Measurements from ENCODE around the gene CDK5RAP2. TPM values are rescaled to one million over a fixed set of nuclear protein-coding genes. Genes with fewer than 3 reads are reported as not detected.

CDK5RAP2 gene
- total and polyA plus RNA-seq, 9 of the 15 experiments (the other 6 are each of a cell fraction or from before 2014, with no cell fraction given), result 19.9 to 68.8 (median 42.2) TPM

GRCh38 chr9:120442308-120442995 lies 137.5 kb downstream of the CDK5RAP2 start:
- Histone ChIP-seq H3K4me3 (no peak overlapping the region), H3K9me1 (ENCODE audit: control insufficient read depth, insufficient read depth, low read length) (peaks cover 3% of the 10 kb centered on the region), H3K36me3 (ENCODE audit: control insufficient read depth, insufficient read depth, low read length) (peaks cover 92% of the 10 kb centered on the region; the same call in 2 of the 3 replicates), H3K79me2 (ENCODE audit: control insufficient read depth, insufficient read depth, low read length) (no peaks in the 10 kb centered on the region), H3K4me1 (replicated peaks in 1 of 2; ENCODE audit: control insufficient read depth in 2 of 2, insufficient read depth in 2 of 2, low read length in 2 of 2) (no peaks in the 10 kb centered on the region), H3K27ac (ENCODE audit: extremely low read depth, low read depth, low read length) (no peak overlapping the region), H3K9ac (ENCODE audit: insufficient read depth in 1 of 2, low read depth in 2 of 2, low read length in 2 of 2) (no peak overlapping the region), H3K4me2 (ENCODE audit: insufficient read depth, low read length) (no peak overlapping the region), H2AFZ (ENCODE audit: low read depth, low read length) (no peak overlapping the region), H3K9me3 (replicated peaks; ENCODE audit: control insufficient read depth, insufficient read depth, low read depth, low read length) (no peaks in the 10 kb centered on the region), H3K27me3 (ENCODE audit: control insufficient read depth in 2 of 2, insufficient read depth in 2 of 2, low read length in 2 of 2) (no peaks in the 10 kb centered on the region), H4K20me1 (replicated peaks; ENCODE audit: control insufficient read depth, insufficient read depth, low read length) (no peaks in the 10 kb centered on the region)
- intact Hi-C loops (cut with micrococcal nuclease) (no loop called here), in situ Hi-C loops (cut with MboI) (no loop called here)
- no peak for ATAC-seq
- no peak for TF ChIP-seq ZNF512 (tag; IDR thresholded peaks at IDR 0.05)
- peak; percentile 1 for TF ChIP-seq RBM25 (IDR thresholded peaks at IDR 0.05; ENCODE audit: low read depth, low read length, severe bottlenecking)
- TF ChIP-seq ZNF3 (CRISPR knock-in tag; IDR thresholded peaks at IDR 0.05), result no peak
- TF ChIP-seq E2F1 (CRISPR knock-in tag; IDR thresholded peaks at IDR 0.05), result no peak
- no peak for FAIRE-seq
- WGBS (ENCODE audit: insufficient coverage, low coverage, missing lambda C conversion rate), result 94% methylated on average over 6 of the region's 6 CpGs
- ChIA-PET POLR2A (no interaction called here), CTCF (ENCODE audit: low intra/inter-chr PET ratio) (no interaction called here)
- no peak for DNase-seq (ENCODE audit: extremely low read depth in 1 of 4, low spot score in 3 of 4)
- BruUV-seq (replicated peaks), result no TSS peak

All from K562 (cell line).